Stimulated activated naive CD8-positive, alpha-beta T cell treated with anti-CD3 and anti-CD28 coated beads, Interleukin-15, amount 100 ng/mL, for 72 hours (primary cell): ENCODE results near the gene C16orf46.

Experiments
- ATAC-seq: fragments of 150-1000 bp; cut with Tn5 transposase; 2 replicates; pipeline ENCODE4 v1.10.0; 2021; ENCODE audit warnings: mild to moderate bottlenecking, moderate library complexity
- DNase-seq, 2 donors: peaks; one replicate each; pipeline ENCODE4 v3.0.0; 2021 to 2022
- H3K27ac Mint-ChIP-seq, 2 donors: one replicate each; pipeline ENCODE4 v1.8.0; 2022; ENCODE audit warnings: mild to moderate bottlenecking in 2 of 2, mixed read lengths in 2 of 2, moderate library complexity in 2 of 2
- H3K27me3 Mint-ChIP-seq: one replicate; pipeline ENCODE4 v1.8.0; 2022; ENCODE audit warnings: mixed read lengths
- H3K4me1 Mint-ChIP-seq: one replicate; pipeline ENCODE4 v1.8.0; 2022; ENCODE audit warnings: mild to moderate bottlenecking, mixed read lengths
- H3K4me3 Mint-ChIP-seq, 2 donors: one replicate each; pipeline ENCODE4 v1.8.0; 2022; ENCODE audit warnings: mild to moderate bottlenecking in 2 of 2, mixed read lengths in 2 of 2, moderate library complexity in 1 of 2
- H3K9me3 Mint-ChIP-seq, 2 donors: one replicate each; pipeline ENCODE4 v1.8.0; 2022; ENCODE audit warnings: mixed read lengths in 2 of 2

The C16orf46 gene

GRCh38 chr16:81060576-81061306, 16.3 kb downstream of the C16orf46 start:
- no peak overlapping the region for H3K4me3 Mint-ChIP-seq
- H3K27ac Mint-ChIP-seq = no peak overlapping the region
- no peak for ATAC-seq
- H3K27me3 Mint-ChIP-seq = no peaks in the 10 kb centered on the region
- no peaks in the 10 kb centered on the region for H3K9me3 Mint-ChIP-seq
- DNase-seq = no peak
- H3K4me1 Mint-ChIP-seq = no peaks in the 10 kb centered on the region

- no peak overlapping the region for H3K27ac Mint-ChIP-seq
- ATAC-seq = no peak
- H3K4me1 Mint-ChIP-seq = no peaks in the 10 kb centered on the region
- no peaks in the 10 kb centered on the region for H3K27me3 Mint-ChIP-seq
- DNase-seq = no peak
- peaks cover 13 to 17% of the 10 kb centered on the region in 2 donors for H3K9me3 Mint-ChIP-seq
- no peak overlapping the region for H3K4me3 Mint-ChIP-seq
Observed at GRCh38 chr16:81053761-81054160, 23.3 kb downstream of the C16orf46 start.

- H3K4me1 Mint-ChIP-seq = peaks cover 17% of the 10 kb centered on the region
- H3K9me3 Mint-ChIP-seq = peaks cover 0 to under 1% of the 10 kb centered on the region in 2 donors
- no peak for ATAC-seq
- no peaks in the 10 kb centered on the region for H3K27me3 Mint-ChIP-seq
- DNase-seq = no peak
- H3K27ac Mint-ChIP-seq = no peak overlapping the region
- no peak overlapping the region for H3K4me3 Mint-ChIP-seq
Observed at GRCh38 chr16:81042821-81043220, 34.2 kb downstream of the C16orf46 start.

GRCh38 chr16:81041696-81042095, 35.3 kb downstream of the C16orf46 start:
- ATAC-seq (no peak), DNase-seq (no peak)
- H3K27ac Mint-ChIP-seq = peak overlapping the region in 1 of 2 donors; percentile 59
- peaks cover 28% of the 10 kb centered on the region for H3K4me1 Mint-ChIP-seq
- no peak overlapping the region for H3K4me3 Mint-ChIP-seq
- H3K9me3 Mint-ChIP-seq = no peaks in the 10 kb centered on the region
- H3K27me3 Mint-ChIP-seq = no peaks in the 10 kb centered on the region

GRCh38 chr16:81040842-81041241, 36.2 kb downstream of the C16orf46 start:
- Mint-ChIP-seq H3K27ac (no peak overlapping the region), H3K27me3 (no peaks in the 10 kb centered on the region), H3K4me1 (peaks cover 29% of the 10 kb centered on the region), H3K9me3 (no peaks in the 10 kb centered on the region), H3K4me3 (no peak overlapping the region)
- ATAC-seq (no peak), DNase-seq (no peak)

- Mint-ChIP-seq H3K27me3 (no peaks in the 10 kb centered on the region), H3K9me3 (no peaks in the 10 kb centered on the region), H3K4me1 (peaks cover 29% of the 10 kb centered on the region), H3K27ac (no peak overlapping the region), H3K4me3 (no peak overlapping the region)
- DNase-seq (no peak), ATAC-seq (no peak)
Observed at GRCh38 chr16:81040131-81040530, 36.9 kb downstream of the C16orf46 start.

GRCh38 chr16:81036751-81037350, 40.2 kb downstream of the C16orf46 start:
- H3K4me1 Mint-ChIP-seq = peaks cover 29% of the 10 kb centered on the region

GRCh38 chr16:81035975-81036750, 40.9 kb downstream of the C16orf46 start:
- ATAC-seq = peak; percentile 83
- Mint-ChIP-seq H3K4me1 (peaks cover 29% of the 10 kb centered on the region), H3K27ac (peak overlapping the region; percentile 75 to 79), H3K4me3 (peak overlapping the region; percentile 86 to 89), H3K27me3 (no peaks in the 10 kb centered on the region), H3K9me3 (no peaks in the 10 kb centered on the region)
- DNase-seq = peak; percentile 52 to 61

More at GRCh38 chr16:81036751-81037350, 40.2 kb downstream of the C16orf46 start:
- peak overlapping the region; percentile 86 to 89 for H3K4me3 Mint-ChIP-seq
- H3K27ac Mint-ChIP-seq = peak overlapping the region; percentile 75 to 79
- ATAC-seq (no peak), DNase-seq (no peak)
- no peaks in the 10 kb centered on the region for H3K9me3 Mint-ChIP-seq
- H3K27me3 Mint-ChIP-seq = no peaks in the 10 kb centered on the region

GRCh38 chr16:81035398-81035974, 41.6 kb downstream of the C16orf46 start, which contains the start of gene ATMIN:
ATMIN (plus strand) TSS chr16:81035842; CDS start chr16:81035871, 29 bp downstream.
- H3K4me1 Mint-ChIP-seq = peaks cover 29% of the 10 kb centered on the region
- H3K27me3 Mint-ChIP-seq = no peaks in the 10 kb centered on the region
- ATAC-seq (peak; percentile 94), DNase-seq (peak; percentile 86 to 87)
- no peaks in the 10 kb centered on the region for H3K9me3 Mint-ChIP-seq
- peak within 1 kb of the TSS; percentile 75 to 79 for H3K27ac Mint-ChIP-seq
- peak within 1 kb of the TSS; percentile 86 to 89 for H3K4me3 Mint-ChIP-seq

GRCh38 chr16:81029930-81030604, 47.0 kb downstream of the C16orf46 start:
- Mint-ChIP-seq H3K4me3 (no peak overlapping the region), H3K27ac (no peak overlapping the region), H3K27me3 (no peaks in the 10 kb centered on the region), H3K4me1 (no peaks in the 10 kb centered on the region), H3K9me3 (peaks cover 0 to 5% of the 10 kb centered on the region in 2 donors)
- ATAC-seq = peak; percentile 56
- no peak for DNase-seq

GRCh38 chr16:81026429-81026828, 50.6 kb downstream of the C16orf46 start:
- ATAC-seq (no peak), DNase-seq (no peak)
- Mint-ChIP-seq H3K4me1 (no peaks in the 10 kb centered on the region), H3K27ac (no peak overlapping the region), H3K4me3 (no peak overlapping the region), H3K9me3 (peaks cover 0 to 5% of the 10 kb centered on the region in 2 donors), H3K27me3 (no peaks in the 10 kb centered on the region)

- DNase-seq = no peak
- Mint-ChIP-seq H3K4me1 (no peaks in the 10 kb centered on the region), H3K9me3 (no peaks in the 10 kb centered on the region), H3K27me3 (no peaks in the 10 kb centered on the region), H3K27ac (no peak overlapping the region), H3K4me3 (no peak overlapping the region)
- no peak for ATAC-seq
Observed at GRCh38 chr16:81018496-81018895, 58.5 kb downstream of the C16orf46 start.

GRCh38 chr16:81014672-81015071, 62.4 kb downstream of the C16orf46 start:
- H3K27ac Mint-ChIP-seq = no peak overlapping the region
- DNase-seq = no peak
- no peaks in the 10 kb centered on the region for H3K9me3 Mint-ChIP-seq
- ATAC-seq = no peak
- H3K27me3 Mint-ChIP-seq = no peaks in the 10 kb centered on the region
- peaks cover 10% of the 10 kb centered on the region for H3K4me1 Mint-ChIP-seq
- no peak overlapping the region for H3K4me3 Mint-ChIP-seq

- Mint-ChIP-seq H3K9me3 (no peaks in the 10 kb centered on the region), H3K27ac (no peak overlapping the region), H3K27me3 (no peaks in the 10 kb centered on the region), H3K4me3 (no peak overlapping the region), H3K4me1 (peaks cover 27% of the 10 kb centered on the region)
- ATAC-seq (no peak), DNase-seq (no peak)
Observed at GRCh38 chr16:81012974-81013373, 64.1 kb downstream of the C16orf46 start.
